Neuronal stem cell (in vitro differentiated cells): ENCODE results near the gene DROSHA.
A peak's percentile ranks its signal among the peaks of the same experiment; 100 is the strongest.

ENCODE experiments used
- DNase-seq: peaks from one replicate; pipeline ENCODE4 v3.0.0-alpha.2; 2013; ENCODE audit warnings: low spot score
- H2AFZ ChIP-seq: one replicate; pipeline ENCODE4 v1.6.1; 2013; ENCODE audit warnings: mild to moderate bottlenecking, low read length, inconsistent platforms
- H2AK5ac ChIP-seq: 2 replicates; pipeline ENCODE4 v1.6.1; 2013; ENCODE audit warnings: low read depth, mild to moderate bottlenecking, inconsistent platforms, low read length, moderate library complexity, mixed read lengths
- H2BK120ac ChIP-seq: 2 replicates; pipeline ENCODE4 v1.6.1; 2013; ENCODE audit warnings: low read depth, mild to moderate bottlenecking, inconsistent platforms, low read length, moderate library complexity, mixed read lengths
- H2BK12ac ChIP-seq: one replicate; pipeline ENCODE4 v1.6.1; 2013; ENCODE audit warnings: low read length, inconsistent platforms
- H2BK15ac ChIP-seq: 2 replicates; pipeline ENCODE4 v1.6.1; 2013; ENCODE audit warnings: mild to moderate bottlenecking, low read length, inconsistent platforms, mixed read lengths
- H2BK5ac ChIP-seq: one replicate; pipeline ENCODE4 v1.6.1; 2013; ENCODE audit warnings: inconsistent platforms, mild to moderate bottlenecking, low read length, moderate library complexity
- H3K14ac ChIP-seq: one replicate; pipeline ENCODE4 v1.6.1; 2013; ENCODE audit warnings: low read length, inconsistent platforms
- H3K18ac ChIP-seq: 2 replicates; pipeline ENCODE4 v1.6.1; 2013; ENCODE audit warnings: low read length, inconsistent platforms
- H3K23ac ChIP-seq: 2 replicates; pipeline ENCODE4 v1.6.1; 2013; ENCODE audit warnings: low read depth, mild to moderate bottlenecking, mixed read lengths, low read length, inconsistent platforms; ENCODE audit not compliant: poor library complexity
- H3K27ac ChIP-seq: replicated peaks from 3 replicates; pipeline ENCODE4 v1.5.1; 2013; ENCODE audit warnings: low read length, inconsistent platforms
- H3K27me3 ChIP-seq, 3 experiments: 2 replicates each; pipeline ENCODE4 v1.6.1; 2013; ENCODE audit warnings: low read length in 3 of 3, mild to moderate bottlenecking in 2 of 3, inconsistent platforms in 1 of 3, low read depth in 1 of 3, mixed read lengths in 1 of 3, moderate library complexity in 1 of 3; ENCODE audit not compliant: control insufficient read depth in 3 of 3, insufficient read depth in 3 of 3
- H3K36me3 ChIP-seq, 2 donors: replicated peaks in 1 of 2; 2 replicates each; pipeline ENCODE4 v1.6.1; 2013; ENCODE audit warnings: low read length in 2 of 2; ENCODE audit not compliant: control insufficient read depth in 2 of 2, insufficient read depth in 2 of 2
- H3K4ac ChIP-seq: 2 replicates; pipeline ENCODE4 v1.6.1; 2013; ENCODE audit warnings: inconsistent platforms, mild to moderate bottlenecking, low read length, moderate library complexity
- H3K4me1 ChIP-seq, 2 donors: 1 replicate in 1 of 2; 2 replicates in 1 of 2; pipeline ENCODE4 v1.6.1; 2013; ENCODE audit warnings: low read length in 2 of 2, low read depth in 1 of 2; ENCODE audit not compliant: control insufficient read depth in 2 of 2, insufficient read depth in 1 of 2
- H3K4me2 ChIP-seq: one replicate; pipeline ENCODE4 v1.6.1; 2013; ENCODE audit warnings: mild to moderate bottlenecking, low read length, inconsistent platforms; ENCODE audit not compliant: insufficient read depth, poor library complexity, severe bottlenecking
- H3K4me3 ChIP-seq, 2 donors: 2 replicates each; pipeline ENCODE4 v1.5.1; 2013; ENCODE audit warnings: low read length in 2 of 2, mild to moderate bottlenecking in 2 of 2, inconsistent platforms in 1 of 2, moderate library complexity in 1 of 2
- H3K79me1 ChIP-seq: one replicate; pipeline ENCODE4 v1.6.1; 2013; ENCODE audit warnings: low read depth, mild to moderate bottlenecking, inconsistent platforms, low read length, moderate library complexity
- H3K9ac ChIP-seq: one replicate; pipeline ENCODE4 v1.6.1; 2013; ENCODE audit warnings: mild to moderate bottlenecking, low read depth, low read length, inconsistent platforms; ENCODE audit not compliant: poor library complexity
- H3K9me3 ChIP-seq, 2 donors: replicated peaks in 1 of 2; 2 replicates each; pipeline versions ENCODE3 to v1.6.1; 2013; ENCODE audit warnings: low read length in 2 of 2, mild to moderate bottlenecking in 2 of 2, inconsistent platforms in 1 of 2, low read depth in 1 of 2, mixed read lengths in 1 of 2, moderate library complexity in 1 of 2; ENCODE audit not compliant: control insufficient read depth in 2 of 2, insufficient read depth in 1 of 2
- H4K8ac ChIP-seq: one replicate; pipeline ENCODE4 v1.6.1; 2013; ENCODE audit warnings: low read depth, mild to moderate bottlenecking, inconsistent platforms, low read length, moderate library complexity
- H4K91ac ChIP-seq: one replicate; pipeline ENCODE4 v1.6.1; 2013; ENCODE audit warnings: low read length, low read depth, mild to moderate bottlenecking, inconsistent platforms; ENCODE audit not compliant: poor library complexity
- WGBS, 2 donors: extraction: QIAGEN DNeasy Blood & Tissue Kit; methylation state at CpG; one replicate each; pipeline ENCODE4 v1.1.7; 2013; ENCODE audit warnings: missing lambda C conversion rate in 2 of 2, mixed read lengths in 1 of 2; ENCODE audit not compliant: insufficient read length in 2 of 2, insufficient replicate concordance in 1 of 2; ENCODE audit errors: extremely low coverage in 2 of 2; 5-methylcytosine and 5-hydroxymethylcytosine counted together

DROSHA gene

GRCh38 chr5:31487506-31487905 is 44.4 kb downstream of the DROSHA start:
- no peak overlapping the region for H3K23ac ChIP-seq
- no peak overlapping the region for H2BK12ac ChIP-seq
- no peak overlapping the region for H3K4me2 ChIP-seq
- no peak overlapping the region for H3K4me3 ChIP-seq
- no peaks in the 10 kb centered on the region for H3K79me1 ChIP-seq
- H3K36me3 ChIP-seq = peaks cover 8 to 93% of the 10 kb centered on the region in 2 donors
- no peak overlapping the region for H2AFZ ChIP-seq
- H3K4ac ChIP-seq = no peak overlapping the region
- WGBS, 2 donors = no CpG with 5 or more reads among the region's 2 CpGs
- no peak overlapping the region for H3K27ac ChIP-seq
- H4K8ac ChIP-seq = no peak overlapping the region
- H3K18ac ChIP-seq = no peak overlapping the region
- no peak overlapping the region for H2AK5ac ChIP-seq
- no peak overlapping the region for H3K9ac ChIP-seq
- H4K91ac ChIP-seq = no peak overlapping the region
- H3K14ac ChIP-seq = no peak overlapping the region
- H3K9me3 ChIP-seq = no peaks in the 10 kb centered on the region
- no peak overlapping the region for H2BK5ac ChIP-seq
- DNase-seq = no peak
- H2BK15ac ChIP-seq = no peak overlapping the region
- H3K27me3 ChIP-seq = no peaks in the 10 kb centered on the region
- no peaks in the 10 kb centered on the region for H3K4me1 ChIP-seq
- H2BK120ac ChIP-seq = no peak overlapping the region

GRCh38 chr5:31486441-31486840 is 45.5 kb downstream of the DROSHA start:
- H3K4me1 ChIP-seq = no peaks in the 10 kb centered on the region
- H2BK15ac ChIP-seq = no peak overlapping the region
- H4K91ac ChIP-seq = no peak overlapping the region
- no peak overlapping the region for H2BK120ac ChIP-seq
- no peak overlapping the region for H3K9ac ChIP-seq
- no peak overlapping the region for H3K27ac ChIP-seq
- no peak overlapping the region for H2BK12ac ChIP-seq
- H3K36me3 ChIP-seq = peaks cover 14 to 93% of the 10 kb centered on the region in 2 donors
- no peak overlapping the region for H3K4ac ChIP-seq
- no peak overlapping the region for H2AK5ac ChIP-seq
- no peak overlapping the region for H4K8ac ChIP-seq
- H3K79me1 ChIP-seq = no peaks in the 10 kb centered on the region
- no peaks in the 10 kb centered on the region for H3K27me3 ChIP-seq
- no peaks in the 10 kb centered on the region for H3K9me3 ChIP-seq
- no peak overlapping the region for H3K23ac ChIP-seq
- no peak overlapping the region for H3K4me3 ChIP-seq
- H2AFZ ChIP-seq = no peak overlapping the region
- no CpG with 5 or more reads among the region's 6 CpGs for WGBS, 2 donors
- no peak for DNase-seq
- H3K18ac ChIP-seq = no peak overlapping the region
- no peak overlapping the region for H2BK5ac ChIP-seq
- no peak overlapping the region for H3K4me2 ChIP-seq
- H3K14ac ChIP-seq = no peak overlapping the region

- Histone ChIP-seq H3K4me3 (no peak overlapping the region), H3K4ac (no peak overlapping the region), H3K4me2 (no peak overlapping the region), H2BK15ac (no peak overlapping the region), H3K27ac (no peak overlapping the region), H3K79me1 (no peaks in the 10 kb centered on the region), H2BK12ac (no peak overlapping the region), H2AK5ac (no peak overlapping the region), H3K9ac (no peak overlapping the region), H3K23ac (no peak overlapping the region), H3K14ac (no peak overlapping the region), H4K91ac (no peak overlapping the region), H3K9me3 (no peaks in the 10 kb centered on the region), H4K8ac (no peak overlapping the region), H2BK120ac (no peak overlapping the region), H3K18ac (no peak overlapping the region), H2AFZ (no peak overlapping the region), H3K27me3 (no peaks in the 10 kb centered on the region), H2BK5ac (no peak overlapping the region), H3K36me3 (peaks cover 14 to 93% of the 10 kb centered on the region in 2 donors), H3K4me1 (no peaks in the 10 kb centered on the region)
- WGBS, 2 donors = no CpG with 5 or more reads among the region's 7 CpGs
- no peak for DNase-seq
Observed at GRCh38 chr5:31485376-31486207, 46.3 kb downstream of the DROSHA start.

GRCh38 chr5:31481531-31482165 is 50.2 kb downstream of the DROSHA start:
- Histone ChIP-seq H4K8ac (no peak overlapping the region), H2AK5ac (no peak overlapping the region), H3K23ac (no peak overlapping the region), H3K14ac (no peak overlapping the region), H3K36me3 (peaks cover 14 to 84% of the 10 kb centered on the region in 2 donors), H3K4me1 (no peaks in the 10 kb centered on the region), H3K79me1 (no peaks in the 10 kb centered on the region), H3K9ac (no peak overlapping the region), H3K4ac (no peak overlapping the region), H3K27ac (no peak overlapping the region), H2BK12ac (no peak overlapping the region), H3K27me3 (no peaks in the 10 kb centered on the region), H2AFZ (no peak overlapping the region), H3K9me3 (no peaks in the 10 kb centered on the region), H3K4me3 (no peak overlapping the region), H2BK15ac (no peak overlapping the region), H3K4me2 (no peak overlapping the region), H4K91ac (no peak overlapping the region), H3K18ac (peak overlapping the region; percentile 38), H2BK120ac (no peak overlapping the region), H2BK5ac (no peak overlapping the region)
- no peak for DNase-seq
- no CpG with 5 or more reads among the region's 3 CpGs for WGBS, 2 donors
